ENCODE data around the gene BORCS5.
"Not testable (repeated sequence)": the region's sequence is repeated elsewhere in the genome, so short reads cannot be mapped to it uniquely, and the experiment has no call there.

Gene BORCS5

GRCh38 chr12:12396694-12397093, 39.8 kb downstream of the BORCS5 start:
- no peak for DNase-seq

GRCh38 chr12:12397184-12397583, 40.3 kb downstream of the BORCS5 start:
- DNase-seq, result no peak

GRCh38 chr12:12398026-12398859, 41.4 kb downstream of the BORCS5 start:
- DNase-seq, result no peak

GRCh38 chr12:12399161-12399560, 42.3 kb downstream of the BORCS5 start:
- no peak for DNase-seq

- no peak for DNase-seq
Observed at GRCh38 chr12:12399776-12400305, 43.0 kb downstream of the BORCS5 start.

- no peak for DNase-seq
Observed at GRCh38 chr12:12400793-12401192, 43.9 kb downstream of the BORCS5 start.

GRCh38 chr12:12403264-12404248, 46.7 kb downstream of the BORCS5 start:
- no peak for DNase-seq

GRCh38 chr12:12404297-12404696, 47.4 kb downstream of the BORCS5 start:
- no peak for DNase-seq

GRCh38 chr12:12405882-12406281, 49.0 kb downstream of the BORCS5 start:
- peak; percentile 56 for DNase-seq

- no peak for DNase-seq
Observed at GRCh38 chr12:12406762-12407161, 49.9 kb downstream of the BORCS5 start.

- no peak for DNase-seq
Observed at GRCh38 chr12:12408265-12408690, 51.4 kb downstream of the BORCS5 start.

- DNase-seq, result not testable (repeated sequence)
Observed at GRCh38 chr12:12409337-12409736, 52.5 kb downstream of the BORCS5 start.

- no peak for DNase-seq
Observed at GRCh38 chr12:12415886-12416285, 59.0 kb downstream of the BORCS5 start.

GRCh38 chr12:12419165-12419564, 62.3 kb downstream of the BORCS5 start:
- not testable (repeated sequence) for DNase-seq

GRCh38 chr12:12423367-12423766, 66.5 kb downstream of the BORCS5 start:
- DNase-seq, result no peak

GRCh38 chr12:12425001-12425400, 68.1 kb downstream of the BORCS5 start:
- no peak for DNase-seq

GRCh38 chr12:12425616-12426015, 68.7 kb downstream of the BORCS5 start:
- DNase-seq, result no peak

- no peak for DNase-seq
Observed at GRCh38 chr12:12427568-12427967, 70.7 kb downstream of the BORCS5 start.

GRCh38 chr12:12428047-12428446, 71.2 kb downstream of the BORCS5 start:
- DNase-seq, result no peak

GRCh38 chr12:12428961-12429657, 72.2 kb downstream of the BORCS5 start:
- DNase-seq, result no peak

GRCh38 chr12:12432364-12432763, 75.5 kb downstream of the BORCS5 start:
- no peak for DNase-seq

- no peak for DNase-seq
Observed at GRCh38 chr12:12433203-12433731, 76.4 kb downstream of the BORCS5 start.
